HepG2 (cell line): ENCODE results near the gene ISOC2. TPM values are rescaled to one million over a fixed set of nuclear protein-coding genes. Genes with fewer than 3 reads are reported as not detected.

ENCODE experiments used
- ATAC-seq: fragments of 200-7000 bp; cut with Tn5 transposase; 3 replicates; pipeline ENCODE4 v1.9.1; 2020; ENCODE audit warnings: mild to moderate bottlenecking, moderate library complexity
- BruUV-seq: library from RNA; stranded (reverse); fragments of 400-500 nt; replicated peaks from 2 replicates; lab custom pipeline; 2021; lab: Mats Ljungman, UMichigan
- CTCF ChIA-PET: fragments of 300-600 bp; formaldehyde crosslinking; extraction: SDS; loops from one replicate; lab custom pipeline; 2021; ENCODE audit warnings: low total read pairs, inconsistent platforms, low intra/inter-chr PET ratio; lab: Yijun Ruan, JAX
- POLR2A ChIA-PET: fragments of 350-600 bp; sonication (Branson Sonifier 250); formaldehyde crosslinking; loops from one replicate; lab custom pipeline; 2020; ENCODE audit warnings: antibody characterized with exemption, inconsistent platforms; lab: Yijun Ruan, JAX
- DNase-seq: peaks from one replicate; pipeline ENCODE4 v3.0.0-alpha.2; 2015; ENCODE audit warnings: low spot score
- FAIRE-seq: peaks from 3 replicates; lab custom pipeline; 2011; peaks lifted over from hg19 to GRCh38; lab: Jason Lieb, UNC
- H2AFZ ChIP-seq: one replicate; pipeline ENCODE4 v1.6.1; 2011; ENCODE audit warnings: low read length, inconsistent platforms
- H3K27ac ChIP-seq: fragments of 300-600 bp; 3 replicates; pipeline ENCODE4 v1.8.0; 2011; ENCODE audit warnings: mixed run types, mild to moderate bottlenecking, mixed read lengths, low read length, inconsistent platforms; ENCODE audit not compliant: insufficient read depth; ENCODE audit errors: extremely low read length
- H3K27me3 ChIP-seq, 2 experiments: fragments of 200-600 bp in 1 of 2; 2 replicates in 1 of 2; 3 replicates in 1 of 2; pipeline versions ENCODE4 v1.6.0 to v1.8.0; 2011; ENCODE audit warnings: low read length in 2 of 2, mild to moderate bottlenecking in 2 of 2, moderate library complexity in 2 of 2, inconsistent platforms in 1 of 2; ENCODE audit not compliant: insufficient read depth in 2 of 2, control insufficient read depth in 1 of 2
- H3K36me3 ChIP-seq, 2 experiments: fragments of 200-600 bp in 1 of 2; replicated peaks in 1 of 2; 2 replicates in 1 of 2; 3 replicates in 1 of 2; pipeline versions ENCODE4 v1.5.1 to v1.8.0; 2011; ENCODE audit warnings: low read length in 2 of 2, inconsistent platforms in 1 of 2; ENCODE audit not compliant: insufficient read depth in 2 of 2, control insufficient read depth in 1 of 2
- H3K4me1 ChIP-seq: 2 replicates; pipeline ENCODE4 v1.5.1; 2012; ENCODE audit warnings: low read length, inconsistent platforms; ENCODE audit not compliant: insufficient read depth
- H3K4me2 ChIP-seq: 2 replicates; pipeline ENCODE4 v1.6.0; 2011; ENCODE audit warnings: low read depth, low read length, inconsistent platforms
- H3K4me3 ChIP-seq, 3 experiments: fragments of 200-600 bp in 1 of 3; sonication (generic), shearing (Covaris generic) in 1 of 3; replicated peaks in 1 of 3; 2 replicates each; pipeline ENCODE4 v1.5.1; 2011 to 2016; ENCODE audit warnings: low read length in 3 of 3, inconsistent platforms in 2 of 3, low read depth in 2 of 3, mild to moderate bottlenecking in 2 of 3, control low read depth in 1 of 3, mixed read lengths in 1 of 3; ENCODE audit not compliant: insufficient read depth in 1 of 3
- H3K79me2 ChIP-seq: one replicate; pipeline ENCODE4 v1.6.1; 2011; ENCODE audit warnings: low read length, inconsistent platforms; ENCODE audit not compliant: insufficient read depth
- H3K9ac ChIP-seq: 2 replicates; pipeline ENCODE4 v1.6.0; 2011; ENCODE audit warnings: mild to moderate bottlenecking, low read depth, low read length, inconsistent platforms; ENCODE audit not compliant: insufficient read depth
- H3K9me3 ChIP-seq: 2 replicates; pipeline ENCODE4 v1.5.1; 2012; ENCODE audit warnings: mild to moderate bottlenecking, low read length
- H4K20me1 ChIP-seq: 2 replicates; pipeline ENCODE4 v1.6.0; 2011; ENCODE audit warnings: inconsistent platforms, mild to moderate bottlenecking, low read length, moderate library complexity; ENCODE audit not compliant: insufficient read depth
- CBX2 ChIP-seq, 2 experiments: fragments of 200-600 bp in 1 of 2; sonication (generic); formaldehyde crosslinking in 1 of 2; IDR thresholded peaks; 2 replicates each; pipeline versions ENCODE4 v1.7.0 to v1.8.1; 2018 to 2022; ENCODE audit warnings: low read depth in 2 of 2, low read length in 1 of 2, mild to moderate bottlenecking in 1 of 2, missing genetic modification reagents in 1 of 2
- DNMT3B ChIP-seq: conservative IDR thresholded peaks from 2 replicates; pipeline ENCODE4 v1.6.1; 2016; ENCODE audit warnings: missing biosample characterization, control low read depth
- ELF1 ChIP-seq: sonication (generic); formaldehyde crosslinking; IDR thresholded peaks from 2 replicates; pipeline ENCODE4 v1.4.0; 2020; ENCODE audit warnings: missing genetic modification reagents
- KLF16 ChIP-seq, 2 experiments: sonication (generic) in 1 of 2; formaldehyde crosslinking in 1 of 2; IDR thresholded peaks; 2 replicates each; pipeline versions ENCODE4 v1.6.1 to v1.8.0; 2016 to 2023; ENCODE audit warnings: missing genetic modification reagents in 2 of 2, missing compliant biosample characterization in 1 of 2
- ONECUT2 ChIP-seq: sonication (generic); formaldehyde crosslinking; IDR thresholded peaks from 2 replicates; pipeline ENCODE4 v1.4.0; 2020; ENCODE audit warnings: missing genetic modification reagents
- RAD21 ChIP-seq: fragments of 450-650 bp; formaldehyde crosslinking; IDR thresholded peaks from 2 replicates; pipeline ENCODE4 v1.5.0; 2020; ENCODE audit warnings: mild to moderate bottlenecking
- SIX1 ChIP-seq: sonication (generic); formaldehyde crosslinking; IDR thresholded peaks from 2 replicates; pipeline ENCODE4 v1.4.0; 2020; ENCODE audit warnings: missing genetic modification reagents, borderline replicate concordance
- SMAD3 ChIP-seq: sonication (generic); formaldehyde crosslinking; IDR thresholded peaks from 2 replicates; pipeline ENCODE4 v1.4.0; 2020; ENCODE audit warnings: missing genetic modification reagents
- SOX6 ChIP-seq, 2 experiments: fragments of 450-650 bp in 1 of 2; sonication (generic) in 1 of 2; formaldehyde crosslinking in 1 of 2; IDR thresholded peaks; 2 replicates each; pipeline versions ENCODE4 v1.4.0 to v1.6.1; 2017 to 2020; ENCODE audit warnings: antibody characterized with exemption in 1 of 2, mild to moderate bottlenecking in 1 of 2, missing genetic modification reagents in 1 of 2
- TEAD3 ChIP-seq: optimal IDR thresholded peaks from 2 replicates; pipeline ENCODE3; 2016; ENCODE audit warnings: borderline replicate concordance
- U2AF1 ChIP-seq: fragments of 200-400 bp; formaldehyde crosslinking; optimal IDR thresholded peaks from 2 replicates; pipeline ENCODE3; 2017; ENCODE audit warnings: mild to moderate bottlenecking, low read depth, low read length
- YEATS2 ChIP-seq: sonication (generic); formaldehyde crosslinking; IDR thresholded peaks from 2 replicates; pipeline ENCODE4 v1.4.0; 2020; ENCODE audit warnings: missing genetic modification reagents, borderline replicate concordance
- ZNF530 ChIP-seq: sonication (generic); formaldehyde crosslinking; IDR thresholded peaks from 2 replicates; pipeline ENCODE4 v1.5.0; 2020; ENCODE audit warnings: low read depth, mild to moderate bottlenecking, missing genetic modification reagents
- ZNF619 ChIP-seq: sonication (generic); formaldehyde crosslinking; IDR thresholded peaks from 2 replicates; pipeline ENCODE4 v1.4.0; 2020; ENCODE audit warnings: mild to moderate bottlenecking, missing genetic modification reagents
- ZNF775 ChIP-seq: sonication (generic); formaldehyde crosslinking; IDR thresholded peaks from 2 replicates; pipeline ENCODE4 v1.4.0; 2020; ENCODE audit warnings: missing genetic modification reagents, mild to moderate bottlenecking, moderate library complexity, borderline replicate concordance
- WGBS: methylation state at CpG from one replicate; pipeline ENCODE4 v1.1.6; 2017; ENCODE audit warnings: low lambda C conversion rate; 5-methylcytosine and 5-hydroxymethylcytosine counted together
- in situ Hi-C: cut with HindIII; loops from 2 replicates; pipeline ENCODE4 v1.10.0; 2017; ENCODE audit warnings: low pct_unique_long_range_greater_than_20kb; ENCODE audit not compliant: extremely low pct_ligation_motif_present
- intact Hi-C: fragments of 100-400 bp; cut with micrococcal nuclease; formaldehyde crosslinking; loops from one replicate; pipeline ENCODE4 v1.10.0; 2022; ENCODE audit not compliant: unreplicated experiment
- polyA plus RNA-seq, 8 experiments: library from polyadenylated mRNA; depleted of rRNA in 3 of 8; stranded (reverse) in 7 of 8; unstranded in 1 of 8; fragments of >200 nt; fragmentation: Illumina TruSeq in 4 of 8; extraction: Trizol in 4 of 8; gene quantifications; 2 replicates each; pipeline versions ENCODE4 v1.2.1 to v1.2.3, GENCODE V29; 2011 to 2016; ENCODE audit warnings: low read depth in 4 of 8, missing spikeins in 1 of 8, mixed read lengths in 1 of 8; ENCODE audit not compliant: insufficient read depth in 1 of 8
- total RNA-seq, 5 experiments: library from RNA; depleted of rRNA; stranded (reverse); fragments of >200 nt; fragmentation: Illumina TruSeq; extraction: Trizol; gene quantifications; 2 replicates each; pipeline ENCODE4 v1.2.3, GENCODE V29; 2016; ENCODE audit warnings: low read depth in 1 of 5
- TF ChIP-seq, protein P1 (sequence below): sonication (generic); formaldehyde crosslinking; IDR thresholded peaks from 2 replicates; pipeline ENCODE4 v1.4.0; 2020; ENCODE audit warnings: missing genetic modification reagents
- TF ChIP-seq, protein P2 (sequence below): sonication (generic); formaldehyde crosslinking; IDR thresholded peaks from 2 replicates; pipeline ENCODE4 v1.4.0; 2020; ENCODE audit warnings: missing genetic modification reagents, borderline replicate concordance
- TF ChIP-seq, protein P3 (sequence below): IDR thresholded peaks from 2 replicates; pipeline ENCODE4 v1.6.1; 2016; ENCODE audit warnings: low read depth, borderline replicate concordance

The ISOC2 gene
- total and polyA plus RNA-seq, 2 of the 13 experiments (the other 11 are each of a cell fraction or from before 2014, with no cell fraction given), result 76.8 to 105 TPM

DNA sequence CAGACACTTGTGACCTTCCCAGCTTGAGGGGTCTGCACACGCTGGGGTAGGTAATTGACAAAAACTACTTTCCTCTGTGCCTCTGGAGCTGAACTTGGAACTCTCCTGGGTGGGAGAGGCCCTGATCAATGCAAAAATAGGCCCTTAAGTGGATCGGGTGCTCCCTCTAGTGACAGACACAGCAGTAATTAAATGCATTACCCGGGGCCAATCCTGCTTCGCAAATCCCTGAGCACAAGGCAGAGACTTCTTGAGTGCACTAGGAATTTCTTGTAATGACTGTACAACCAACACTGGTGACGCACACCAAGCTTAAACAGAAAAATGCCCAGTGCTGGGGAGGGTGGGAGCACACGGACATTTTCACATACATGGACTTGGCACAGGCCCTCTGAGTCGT is 43.3 kb downstream of the ISOC2 start:
- no TSS peak for BruUV-seq
- Histone ChIP-seq H3K27ac (no peak overlapping the region), H2AFZ (no peak overlapping the region), H3K79me2 (no peaks in the 10 kb centered on the region), H3K4me2 (0 out of 2 replicates have a peak overlapping the region, but pooled peaks have one; percentile 1), H4K20me1 (no peaks in the 10 kb centered on the region), H3K36me3 (no peaks in the 10 kb centered on the region), H3K4me3 (no peak overlapping the region), H3K9ac (no peak overlapping the region), H3K27me3 (peaks cover 0 to 11% of the 10 kb centered on the region in 2 experiments; a peak in 1 of 5 replicates), H3K4me1 (peaks cover 10% of the 10 kb centered on the region), H3K9me3 (no peaks in the 10 kb centered on the region)
- peak; percentile 70 for DNase-seq
- peak; percentile 92 for ATAC-seq
- WGBS, result 12% methylated on average over 5 of the region's 7 CpGs
- ChIA-PET CTCF (interaction anchor here (1.6 to 2.7 kb wide), 5 partner anchors 85 to 277 kb away, joined by 3 to 23 read pairs (median 9); no protein-coding TSS in a partner anchor), POLR2A (interaction anchor here (1.0 to 1.7 kb wide), 3 partner anchors 11 to 212 kb away, joined by 3 to 8 read pairs (median 3); partner anchors contain the start of gene UBE2S)
- in situ Hi-C loops, result loop anchor here (5.0 kb wide), 2 partner anchors 116 to 201 kb away; no protein-coding TSS in a partner anchor
- intact Hi-C loops, result loop anchor here (1.0 to 5.0 kb wide), 3 partner anchors 126 to 276 kb away; no protein-coding TSS in a partner anchor
- FAIRE-seq, result peak; percentile 68
- TF ChIP-seq SOX6 (IDR thresholded peaks at IDR 0.05) (no peak), SOX6 (CRISPR knock-in tag; IDR thresholded peaks at IDR 0.05) (no peak), ZNF775 (CRISPR knock-in tag) (no peak), ONECUT2 (CRISPR knock-in tag) (peak; percentile 76), SIX1 (CRISPR knock-in tag) (no peak), ZNF619 (CRISPR knock-in tag) (no peak), SMAD3 (CRISPR knock-in tag) (0 out of 2 replicates have a peak, but pooled peaks have one; percentile 52), ZNF530 (CRISPR knock-in tag) (no peak), RAD21 (CRISPR knock-in tag) (peak; percentile 84), DNMT3B (CRISPR knock-in tag) (no peak), U2AF1 (no peak), TEAD3 (CRISPR knock-in tag) (peak; percentile 40), YEATS2 (CRISPR knock-in tag) (0 out of 2 replicates have a peak, but pooled peaks have one; percentile 11), KLF16 (CRISPR knock-in tag; IDR thresholded peaks at IDR 0.05) (0 out of 4 replicates have a peak, but pooled peaks of 1 of the 2 experiments have one; percentile 20), CBX2 (IDR thresholded peaks at IDR 0.05; ENCODE audit: low read depth, low read length) (no peak), CBX2 (CRISPR knock-in tag; IDR thresholded peaks at IDR 0.05; ENCODE audit: low read depth) (no peak), ELF1 (CRISPR knock-in tag) (peak; percentile 32; the same call in 1 of the 2 replicates)
- TF ChIP-seq, protein P1, sequence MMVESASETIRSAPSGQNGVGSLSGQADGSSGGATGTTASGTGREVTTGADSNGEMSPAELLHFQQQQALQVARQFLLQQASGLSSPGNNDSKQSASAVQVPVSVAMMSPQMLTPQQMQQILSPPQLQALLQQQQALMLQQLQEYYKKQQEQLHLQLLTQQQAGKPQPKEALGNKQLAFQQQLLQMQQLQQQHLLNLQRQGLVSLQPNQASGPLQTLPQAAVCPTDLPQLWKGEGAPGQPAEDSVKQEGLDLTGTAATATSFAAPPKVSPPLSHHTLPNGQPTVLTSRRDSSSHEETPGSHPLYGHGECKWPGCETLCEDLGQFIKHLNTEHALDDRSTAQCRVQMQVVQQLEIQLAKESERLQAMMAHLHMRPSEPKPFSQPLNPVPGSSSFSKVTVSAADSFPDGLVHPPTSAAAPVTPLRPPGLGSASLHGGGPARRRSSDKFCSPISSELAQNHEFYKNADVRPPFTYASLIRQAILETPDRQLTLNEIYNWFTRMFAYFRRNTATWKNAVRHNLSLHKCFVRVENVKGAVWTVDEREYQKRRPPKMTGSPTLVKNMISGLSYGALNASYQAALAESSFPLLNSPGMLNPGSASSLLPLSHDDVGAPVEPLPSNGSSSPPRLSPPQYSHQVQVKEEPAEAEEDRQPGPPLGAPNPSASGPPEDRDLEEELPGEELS (CRISPR knock-in tag), result no peak
- TF ChIP-seq, protein P2, sequence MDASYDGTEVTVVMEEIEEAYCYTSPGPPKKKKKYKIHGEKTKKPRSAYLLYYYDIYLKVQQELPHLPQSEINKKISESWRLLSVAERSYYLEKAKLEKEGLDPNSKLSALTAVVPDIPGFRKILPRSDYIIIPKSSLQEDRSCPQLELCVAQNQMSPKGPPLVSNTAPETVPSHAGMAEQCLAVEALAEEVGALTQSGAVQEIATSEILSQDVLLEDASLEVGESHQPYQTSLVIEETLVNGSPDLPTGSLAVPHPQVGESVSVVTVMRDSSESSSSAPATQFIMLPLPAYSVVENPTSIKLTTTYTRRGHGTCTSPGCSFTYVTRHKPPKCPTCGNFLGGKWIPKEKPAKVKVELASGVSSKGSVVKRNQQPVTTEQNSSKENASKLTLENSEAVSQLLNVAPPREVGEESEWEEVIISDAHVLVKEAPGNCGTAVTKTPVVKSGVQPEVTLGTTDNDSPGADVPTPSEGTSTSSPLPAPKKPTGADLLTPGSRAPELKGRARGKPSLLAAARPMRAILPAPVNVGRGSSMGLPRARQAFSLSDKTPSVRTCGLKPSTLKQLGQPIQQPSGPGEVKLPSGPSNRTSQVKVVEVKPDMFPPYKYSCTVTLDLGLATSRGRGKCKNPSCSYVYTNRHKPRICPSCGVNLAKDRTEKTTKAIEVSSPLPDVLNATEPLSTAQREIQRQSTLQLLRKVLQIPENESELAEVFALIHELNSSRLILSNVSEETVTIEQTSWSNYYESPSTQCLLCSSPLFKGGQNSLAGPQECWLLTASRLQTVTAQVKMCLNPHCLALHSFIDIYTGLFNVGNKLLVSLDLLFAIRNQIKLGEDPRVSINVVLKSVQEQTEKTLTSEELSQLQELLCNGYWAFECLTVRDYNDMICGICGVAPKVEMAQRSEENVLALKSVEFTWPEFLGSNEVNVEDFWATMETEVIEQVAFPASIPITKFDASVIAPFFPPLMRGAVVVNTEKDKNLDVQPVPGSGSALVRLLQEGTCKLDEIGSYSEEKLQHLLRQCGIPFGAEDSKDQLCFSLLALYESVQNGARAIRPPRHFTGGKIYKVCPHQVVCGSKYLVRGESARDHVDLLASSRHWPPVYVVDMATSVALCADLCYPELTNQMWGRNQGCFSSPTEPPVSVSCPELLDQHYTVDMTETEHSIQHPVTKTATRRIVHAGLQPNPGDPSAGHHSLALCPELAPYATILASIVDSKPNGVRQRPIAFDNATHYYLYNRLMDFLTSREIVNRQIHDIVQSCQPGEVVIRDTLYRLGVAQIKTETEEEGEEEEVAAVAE, result no peak
- TF ChIP-seq, protein P3, sequence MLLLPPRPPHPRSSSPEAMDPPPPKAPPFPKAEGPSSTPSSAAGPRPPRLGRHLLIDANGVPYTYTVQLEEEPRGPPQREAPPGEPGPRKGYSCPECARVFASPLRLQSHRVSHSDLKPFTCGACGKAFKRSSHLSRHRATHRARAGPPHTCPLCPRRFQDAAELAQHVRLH (CRISPR knock-in tag), result 0 out of 2 replicates have a peak, but pooled peaks have one; percentile 64
